ENCODE data around the gene FSIP2.
"Not testable (repeated sequence)": the region's sequence is repeated elsewhere in the genome, so short reads cannot be mapped to it uniquely, and the experiment has no call there.

FSIP2 gene

DNA sequence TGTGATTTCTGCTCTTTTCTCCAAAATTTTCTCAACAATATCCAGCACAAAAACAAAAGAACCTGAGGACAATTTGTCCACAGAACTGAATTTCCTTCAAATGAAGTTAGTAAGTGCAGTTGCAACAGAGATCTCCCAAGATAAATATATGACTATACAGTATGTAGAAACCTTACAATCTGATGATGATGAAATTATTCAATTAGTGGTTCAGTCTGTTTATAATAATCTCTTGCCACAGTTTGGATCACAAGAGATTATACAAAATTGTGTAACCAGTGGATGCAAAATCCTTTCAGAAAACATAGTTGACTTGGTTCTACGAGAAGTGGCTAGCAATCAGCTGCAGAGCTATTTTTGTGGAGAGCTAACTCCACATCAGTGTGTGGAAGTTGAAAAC is 68.7 kb downstream of the FSIP2 start:
- no peak for DNase-seq (ENCODE audit: low spot score)

GRCh38 chr2:185811580-185811979 is 73.0 kb downstream of the FSIP2 start:
- no peak for DNase-seq (ENCODE audit: low spot score)

- DNase-seq (ENCODE audit: low spot score) = no peak
These were observed 75.1 kb downstream of the FSIP2 start for GRCh38 chr2:185813707-185814106.

- no peak for DNase-seq (ENCODE audit: low spot score)
These were observed 79.4 kb downstream of the FSIP2 start for GRCh38 chr2:185817991-185818390.

GRCh38 chr2:185821467-185821866 is 82.9 kb downstream of the FSIP2 start:
- no peak for DNase-seq (ENCODE audit: low spot score)

GRCh38 chr2:185823773-185824172 is 85.2 kb downstream of the FSIP2 start:
- DNase-seq (ENCODE audit: low spot score) = no peak

DNA sequence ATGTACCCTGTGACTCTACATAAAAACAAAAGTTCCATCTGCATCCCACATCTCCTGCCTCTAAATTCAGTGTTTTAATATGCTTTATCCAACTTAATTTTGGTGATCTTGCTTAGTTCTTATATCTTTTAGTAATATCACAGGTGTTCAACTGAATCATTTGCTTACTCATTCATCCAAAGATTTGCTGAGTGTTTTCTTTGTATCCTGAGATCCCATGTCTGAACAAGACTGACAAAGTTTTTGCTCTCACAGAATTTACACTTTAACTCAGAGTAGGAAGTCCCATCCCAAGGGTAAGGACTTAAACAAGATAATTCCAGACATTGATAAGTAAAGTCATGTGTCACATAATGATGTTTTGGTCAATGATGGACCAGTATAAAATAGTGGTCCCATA is 87.0 kb downstream of the FSIP2 start:
- DNase-seq (ENCODE audit: low spot score) = no peak

DNA sequence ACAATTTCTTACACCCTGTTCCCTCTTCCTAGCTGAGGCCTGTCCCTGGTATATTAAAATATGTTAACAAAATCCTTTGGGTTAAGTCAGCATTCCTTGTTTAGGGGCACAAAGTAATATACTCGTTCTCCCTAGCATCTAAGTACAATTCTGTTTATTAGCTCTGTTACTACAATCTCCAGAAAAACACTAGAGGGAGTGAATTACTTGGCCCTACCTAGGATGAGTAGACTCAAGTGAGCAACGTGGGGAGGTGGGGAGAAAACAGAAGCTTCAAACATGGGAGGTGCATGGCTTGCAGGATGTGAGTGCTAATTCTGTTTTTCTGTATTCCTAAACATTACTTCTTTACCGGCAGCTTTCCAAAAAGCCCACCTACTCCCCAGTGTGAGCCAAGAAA is 89.7 kb downstream of the FSIP2 start:
- DNase-seq (ENCODE audit: low spot score) = no peak

- no peak for DNase-seq (ENCODE audit: low spot score)
These were observed 95.3 kb downstream of the FSIP2 start for GRCh38 chr2:185833864-185834263.

DNA sequence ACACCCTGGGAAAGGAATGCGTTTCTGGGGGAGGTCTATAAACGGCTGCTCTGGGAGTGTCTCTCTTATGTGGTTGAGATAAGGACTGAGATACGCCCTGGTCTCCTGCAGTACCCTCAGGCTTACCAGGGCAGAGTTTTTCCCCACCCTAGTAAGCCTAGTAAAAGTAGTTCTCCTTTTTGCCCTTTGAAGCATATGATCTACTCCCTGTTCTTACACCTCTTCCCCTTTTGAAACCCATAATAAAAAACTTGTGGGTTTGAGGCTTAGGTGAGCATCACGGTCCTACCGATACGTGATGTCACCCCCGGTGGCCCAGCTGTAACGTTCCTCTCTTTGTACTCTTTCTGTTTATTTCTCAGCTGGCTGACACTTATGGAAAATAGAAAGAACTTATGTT is 97.4 kb downstream of the FSIP2 start:
- DNase-seq (ENCODE audit: low spot score) = no peak

DNA sequence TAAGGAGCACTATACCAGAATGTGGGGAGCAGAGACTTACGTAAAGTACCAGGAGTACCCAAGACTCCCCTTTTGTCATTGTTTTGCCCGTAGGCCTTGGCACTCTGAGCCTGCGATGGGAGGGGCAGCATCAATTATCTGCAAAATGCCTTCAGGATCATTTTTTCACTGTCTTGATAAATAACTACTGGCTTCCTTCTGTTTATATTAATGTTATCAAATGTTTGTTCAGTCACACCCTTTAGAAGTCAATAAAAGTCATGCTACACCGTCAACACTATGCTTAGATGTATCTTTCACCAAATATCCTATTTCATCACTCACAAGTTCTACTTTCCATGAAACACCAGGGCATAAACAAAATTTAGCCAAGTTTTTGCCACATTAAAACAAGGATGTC is 116.3 kb downstream of the FSIP2 start:
- no peak for DNase-seq (ENCODE audit: low spot score)

GRCh38 chr2:185857691-185858090 is 119.1 kb downstream of the FSIP2 start:
- no peak for DNase-seq (ENCODE audit: low spot score)

GRCh38 chr2:185859506-185859905 is 120.9 kb downstream of the FSIP2 start:
- DNase-seq (ENCODE audit: low spot score) = no peak

GRCh38 chr2:185860321-185860720 is 121.7 kb downstream of the FSIP2 start:
- DNase-seq (ENCODE audit: low spot score) = no peak

- DNase-seq (ENCODE audit: low spot score) = no peak
These were observed 124.2 kb downstream of the FSIP2 start for GRCh38 chr2:185862657-185863398.

DNA sequence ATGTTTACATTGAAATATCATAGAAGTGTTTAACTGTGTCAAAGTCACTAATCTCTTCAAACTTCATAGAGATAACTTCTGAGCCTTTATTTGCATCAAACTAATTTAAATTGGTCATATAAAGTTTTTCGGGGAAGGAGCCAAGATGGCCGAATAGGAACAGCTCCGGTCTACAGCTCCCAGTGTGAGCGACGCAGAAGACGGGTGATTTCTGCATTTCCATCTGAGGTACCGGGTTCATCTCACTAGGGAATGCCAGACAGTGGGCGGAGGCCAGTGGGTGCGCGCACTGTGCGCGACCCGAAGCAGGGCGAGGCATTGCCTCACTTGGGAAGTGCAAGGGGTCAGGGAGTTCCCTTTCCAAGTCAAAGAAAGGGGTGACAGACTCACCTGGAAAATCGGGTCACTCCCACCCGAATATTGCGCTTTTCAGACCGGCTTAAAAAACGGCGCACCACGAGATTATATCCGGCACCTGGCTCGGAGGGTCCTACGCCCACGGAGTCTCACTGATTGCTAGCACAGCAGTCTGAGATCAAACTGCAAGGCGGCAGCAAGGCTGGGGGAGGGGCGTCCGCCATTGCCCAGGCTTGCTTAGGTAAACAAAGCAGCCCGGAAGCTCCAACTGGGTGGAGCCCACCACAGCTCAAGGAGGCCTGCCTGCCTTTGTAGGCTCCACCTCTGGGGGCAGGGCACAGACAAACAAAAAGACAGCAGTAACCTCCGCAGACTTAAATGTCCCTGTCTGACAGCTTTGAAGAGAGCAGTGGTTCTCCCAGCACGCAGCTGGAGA is 126.1 kb downstream of the FSIP2 start:
- not testable (repeated sequence) for DNase-seq (ENCODE audit: low spot score)

DNA sequence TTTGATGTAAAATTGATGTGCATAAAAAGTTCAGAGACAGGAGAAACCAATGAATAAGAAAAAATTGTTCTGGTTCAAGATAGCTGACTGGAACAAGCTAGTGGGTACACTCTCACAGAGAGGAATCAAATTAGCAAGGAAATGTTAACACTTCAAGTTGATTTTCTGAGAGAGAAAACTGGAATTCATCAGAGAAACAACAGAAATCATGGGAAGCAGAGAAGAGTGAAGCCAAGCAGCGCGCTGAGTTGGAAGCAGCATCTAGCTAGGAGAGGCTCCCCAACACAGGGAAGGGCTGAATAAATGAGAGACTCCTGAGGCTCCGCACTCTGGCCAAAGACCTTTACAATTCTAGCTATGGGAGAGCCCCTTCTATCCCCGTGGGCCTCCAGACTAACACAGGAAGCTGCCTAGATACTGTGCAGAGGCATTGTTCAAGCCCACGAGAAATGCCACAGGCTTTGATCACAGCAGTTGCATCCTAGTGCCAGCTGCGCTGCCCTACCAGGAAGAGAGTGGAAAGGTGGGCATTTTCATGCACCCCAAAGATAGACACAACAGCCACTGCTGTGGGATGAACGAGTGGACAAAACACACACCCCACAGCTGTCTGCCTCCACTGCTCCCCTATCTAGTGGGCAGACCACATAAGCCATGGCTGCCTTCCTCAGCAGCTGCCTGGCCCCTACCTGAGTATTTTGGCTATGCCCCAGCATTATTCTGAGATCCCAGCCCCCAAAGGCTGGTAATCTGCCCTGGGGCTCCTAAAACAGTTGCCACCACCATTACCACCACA is 136.7 kb downstream of the FSIP2 start:
- DNase-seq (ENCODE audit: low spot score) = no peak

GRCh38 chr2:185876234-185876633 is 137.6 kb downstream of the FSIP2 start:
- DNase-seq (ENCODE audit: low spot score) = no peak

DNA sequence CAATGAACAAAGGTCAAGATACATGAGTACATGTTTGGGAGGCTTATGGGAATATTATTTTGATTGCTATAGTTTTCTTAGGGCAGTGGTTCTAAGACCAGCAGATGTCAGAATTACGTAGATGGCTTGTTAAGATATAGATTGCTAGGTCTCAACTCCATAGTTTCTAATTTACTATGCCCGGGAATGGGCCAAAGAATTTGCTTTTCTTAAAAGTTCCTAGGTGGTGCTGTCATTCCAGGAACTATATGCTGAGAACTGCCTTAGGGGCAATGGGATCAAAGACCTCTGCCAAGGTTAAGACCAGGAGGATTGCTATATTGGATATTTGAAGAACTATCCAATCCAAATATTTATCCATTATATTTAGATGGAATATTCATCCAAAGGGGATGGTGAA is 141.8 kb downstream of the FSIP2 start:
- DNase-seq (ENCODE audit: low spot score) = no peak

Measured in pons (tissue), 1 donor.